ENCODE measurements around the gene COL5A3.
"Not testable (repeated sequence)": the region's sequence is repeated elsewhere in the genome, so short reads cannot be mapped to it uniquely, and the experiment has no call there.

The COL5A3 gene

GRCh38 chr19:10010247-10010691 lies at the start of gene COL5A3:
COL5A3 (minus strand) TSS chr19:10010504; CDS start chr19:10010385, 119 bp downstream.
- no peak for DNase-seq

- no peak for DNase-seq
These were observed 42.5 kb upstream of the COL5A3 start for GRCh38 chr19:10052602-10053360.

DNA sequence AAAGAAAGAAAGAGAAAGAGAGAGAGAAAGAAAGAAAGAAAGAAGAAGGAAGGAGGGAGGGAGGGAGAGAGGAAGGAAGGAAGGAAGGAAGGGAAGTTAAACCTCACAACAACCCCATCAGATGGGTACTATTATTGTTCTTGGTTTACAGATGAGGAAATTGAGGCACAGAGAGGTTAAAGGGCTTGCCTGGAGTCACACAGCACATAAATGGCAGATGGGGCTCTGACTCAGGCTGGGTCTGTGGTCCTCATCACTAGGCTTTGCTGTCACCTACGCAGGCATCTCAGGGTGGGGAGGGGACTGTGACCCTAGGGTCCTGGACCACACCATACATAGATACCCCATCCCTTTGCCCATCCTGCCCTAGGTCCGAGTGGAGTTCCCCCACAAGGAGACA lies 39.3 kb upstream of the COL5A3 start:
- no peak for DNase-seq

DNA sequence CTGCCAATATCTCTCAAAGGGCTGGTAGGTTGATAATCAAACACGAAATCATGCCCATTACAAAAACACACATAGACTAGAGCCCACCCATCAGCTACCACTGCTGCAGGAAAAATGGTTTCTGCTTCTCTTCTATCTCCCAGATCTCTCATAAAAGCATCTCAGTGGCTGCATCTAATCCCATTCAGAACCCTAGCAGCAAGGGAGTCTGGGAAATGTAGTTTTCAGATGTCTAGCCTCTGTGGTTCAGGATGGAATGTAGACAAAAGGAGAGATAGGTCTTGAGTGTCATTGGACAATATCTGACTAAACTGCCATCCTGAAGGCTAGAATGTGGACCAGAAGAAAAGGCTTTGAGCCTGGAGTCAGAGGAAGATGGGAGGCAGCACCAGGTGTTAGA lies 35.1 kb upstream of the COL5A3 start:
- no peak for DNase-seq

DNA sequence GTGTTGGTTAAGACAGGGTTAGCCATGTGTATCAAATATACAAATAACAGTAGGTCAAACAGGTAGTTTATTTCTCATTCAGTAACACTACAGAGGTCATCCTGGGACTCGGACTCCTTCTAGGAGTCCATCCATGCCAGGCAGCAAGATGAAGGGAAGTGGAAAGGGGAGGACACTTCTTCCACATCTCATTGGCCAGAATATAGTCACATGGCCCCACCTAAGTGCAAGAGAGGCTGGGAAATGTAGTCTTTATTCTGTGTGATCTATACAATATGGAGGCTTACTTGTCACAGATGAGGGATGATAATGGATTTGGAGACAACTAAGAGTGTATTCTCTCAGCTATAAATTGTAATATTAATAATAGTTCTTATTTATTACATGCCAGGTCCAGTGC lies 34.1 kb upstream of the COL5A3 start:
- DNase-seq = no peak

DNA sequence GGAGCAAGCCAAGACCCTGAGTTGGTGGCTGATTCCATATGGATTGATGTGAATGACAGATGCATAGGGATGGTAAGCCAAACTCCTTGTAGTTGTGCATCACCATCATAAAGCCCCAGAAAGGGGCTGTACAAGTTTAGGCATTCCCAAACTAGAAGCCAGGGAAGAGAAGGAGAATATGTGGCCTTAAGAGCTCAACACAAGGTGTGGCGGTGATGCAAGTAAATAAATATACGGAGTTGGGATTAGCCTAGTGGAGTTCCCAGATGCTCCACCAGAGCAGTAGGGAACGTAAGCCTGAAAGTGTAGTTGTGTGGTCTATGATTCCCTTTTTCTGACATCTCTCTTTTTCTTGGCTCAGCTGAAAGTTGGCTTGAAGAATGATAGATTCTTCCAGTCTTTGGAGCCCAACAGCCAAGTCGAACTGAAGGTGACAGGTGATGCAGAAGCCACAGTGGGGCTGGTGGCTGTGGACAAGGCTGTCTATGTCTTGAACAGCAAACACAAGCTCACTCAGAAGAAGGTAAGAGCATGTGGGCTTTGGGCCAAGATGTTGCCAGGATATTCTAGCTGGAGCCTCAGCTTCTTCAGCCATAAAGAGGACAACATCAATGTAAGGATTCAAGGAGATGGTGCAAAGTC lies 33.1 kb upstream of the COL5A3 start:
- DNase-seq = peak; percentile 14

- no peak for DNase-seq
These were observed 27.5 kb upstream of the COL5A3 start for GRCh38 chr19:10037809-10038208.

GRCh38 chr19:10037367-10037766 lies 27.1 kb upstream of the COL5A3 start:
- no peak for DNase-seq

DNA sequence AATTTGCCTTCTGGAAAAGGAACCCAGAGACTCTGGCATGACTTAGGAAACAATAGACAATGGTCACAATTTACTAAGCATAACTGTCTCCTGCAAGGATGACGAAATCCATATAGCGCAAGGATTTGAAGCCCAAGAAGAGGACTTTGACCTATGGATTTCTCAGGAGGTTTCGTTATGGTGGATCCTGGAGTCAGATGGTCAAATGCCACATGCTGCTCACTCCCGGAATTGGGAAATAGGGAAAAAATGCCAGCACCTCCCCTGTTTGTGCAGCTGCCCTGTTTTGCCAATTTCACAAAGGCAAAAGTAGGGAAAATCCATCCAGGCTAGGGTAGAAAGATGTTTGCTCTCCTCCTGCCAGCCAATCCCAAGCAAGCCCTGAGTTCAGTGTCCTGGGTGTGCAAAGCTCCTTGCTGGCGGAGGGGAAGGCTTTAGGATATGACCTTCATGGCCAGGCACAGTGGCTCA lies 26.3 kb upstream of the COL5A3 start:
- no peak for DNase-seq

DNA sequence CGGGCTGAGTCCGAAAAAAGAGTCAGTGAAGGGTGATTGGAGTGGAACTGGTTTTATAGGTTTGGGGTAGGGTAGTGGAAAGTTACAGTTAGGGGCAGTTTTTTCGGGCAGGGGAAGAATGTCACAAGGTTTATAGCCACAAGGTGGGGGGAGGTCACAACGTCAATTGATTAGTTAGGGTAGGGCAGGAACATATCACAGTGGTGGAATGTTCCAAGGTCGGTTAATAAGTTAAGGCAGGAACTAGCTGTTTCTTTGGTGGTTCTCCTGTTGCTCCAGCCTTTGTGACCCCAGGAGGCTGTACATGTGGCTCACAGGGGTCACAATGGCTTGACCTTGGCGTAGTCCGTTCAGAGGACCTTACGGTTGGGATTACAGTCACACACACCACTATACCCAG lies 23.3 kb upstream of the COL5A3 start:
- no peak for DNase-seq

- DNase-seq = peak; percentile 87
These were observed 17.1 kb upstream of the COL5A3 start for GRCh38 chr19:10027158-10027997.

- no peak for DNase-seq
These were observed 16.4 kb upstream of the COL5A3 start for GRCh38 chr19:10026744-10027143.

GRCh38 chr19:10023096-10023495 lies 12.8 kb upstream of the COL5A3 start:
- not testable (repeated sequence) for DNase-seq

GRCh38 chr19:10021863-10022262 lies 11.6 kb upstream of the COL5A3 start:
- no peak for DNase-seq

- DNase-seq = no peak
These were observed 11.1 kb upstream of the COL5A3 start for GRCh38 chr19:10021446-10021845.

- no peak for DNase-seq
These were observed 10.5 kb upstream of the COL5A3 start for GRCh38 chr19:10020851-10021250.

GRCh38 chr19:10019246-10019645 lies 8.9 kb upstream of the COL5A3 start:
- no peak for DNase-seq

- no peak for DNase-seq
These were observed 8.5 kb upstream of the COL5A3 start for GRCh38 chr19:10018786-10019185.

DNA sequence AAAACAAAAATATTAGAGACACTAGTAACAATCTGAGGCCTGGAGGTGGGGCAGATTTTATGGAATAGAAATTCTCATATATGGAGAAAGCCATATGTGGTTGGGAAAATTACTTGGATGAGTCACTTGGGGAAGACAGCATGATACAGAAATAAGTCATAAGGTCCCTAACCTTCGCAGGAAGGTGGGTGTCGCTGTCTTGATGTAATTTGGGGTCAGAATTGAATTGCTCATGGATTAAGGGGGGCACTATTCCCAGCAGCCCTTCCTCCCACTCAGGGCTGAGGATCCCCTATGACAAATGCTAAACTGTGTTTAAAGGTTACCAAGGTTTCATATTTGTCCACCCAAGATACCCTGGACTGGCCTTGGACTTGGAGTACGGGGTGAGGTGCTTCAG lies 8.0 kb upstream of the COL5A3 start:
- DNase-seq = no peak

DNA sequence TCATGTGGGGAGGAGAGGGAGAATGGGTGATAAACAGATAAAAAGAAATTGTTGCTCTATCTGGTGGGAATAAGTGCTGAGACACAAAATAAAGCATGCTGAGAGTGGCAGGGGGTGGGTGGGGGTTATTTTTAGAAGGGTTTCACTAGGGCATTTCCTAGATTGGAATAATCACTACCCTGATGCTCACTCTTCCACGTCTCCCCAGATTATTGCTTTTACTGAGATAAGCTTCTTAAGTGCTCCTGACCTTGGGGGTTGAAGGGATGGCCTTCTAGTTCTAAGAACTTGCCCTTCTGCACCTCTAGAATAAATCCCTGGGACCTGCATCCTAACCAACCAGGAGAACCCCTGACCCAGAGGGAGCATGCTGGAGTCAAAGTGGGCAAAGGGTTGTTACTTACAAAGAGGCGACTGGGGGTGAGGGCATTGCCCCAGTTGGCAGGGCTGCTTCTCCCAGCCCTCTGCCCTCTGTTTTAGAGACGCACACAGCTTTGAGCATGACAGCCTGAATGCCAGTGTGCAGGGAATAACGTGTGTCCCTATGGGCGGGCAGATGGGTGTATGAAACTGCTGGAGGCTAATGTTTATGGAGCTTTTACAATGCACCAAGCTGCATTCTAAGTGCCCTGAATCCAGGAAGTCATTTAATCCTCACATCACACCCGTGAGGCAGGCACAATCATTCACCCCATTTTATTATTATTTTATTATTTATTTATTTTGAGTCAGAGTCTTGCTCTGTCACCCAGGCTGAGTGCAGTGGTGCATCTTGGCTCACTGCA lies 3.7 kb upstream of the COL5A3 start:
- no peak for DNase-seq

- no peak for DNase-seq
These were observed 3.0 kb upstream of the COL5A3 start, which contains the start of gene RDH8 for GRCh38 chr19:10013316-10013715. RDH8 (plus strand) TSS chr19:10013483; CDS start chr19:10013498, 15 bp downstream.

- DNase-seq = no peak
These were observed 1.7 kb upstream of the COL5A3 start for GRCh38 chr19:10011974-10012373.

- no peak for DNase-seq
These were observed 635 bp upstream of the COL5A3 start for GRCh38 chr19:10010939-10011338.
